ENCODE results near the gene ANKDD1B.

The ANKDD1B gene

DNA sequence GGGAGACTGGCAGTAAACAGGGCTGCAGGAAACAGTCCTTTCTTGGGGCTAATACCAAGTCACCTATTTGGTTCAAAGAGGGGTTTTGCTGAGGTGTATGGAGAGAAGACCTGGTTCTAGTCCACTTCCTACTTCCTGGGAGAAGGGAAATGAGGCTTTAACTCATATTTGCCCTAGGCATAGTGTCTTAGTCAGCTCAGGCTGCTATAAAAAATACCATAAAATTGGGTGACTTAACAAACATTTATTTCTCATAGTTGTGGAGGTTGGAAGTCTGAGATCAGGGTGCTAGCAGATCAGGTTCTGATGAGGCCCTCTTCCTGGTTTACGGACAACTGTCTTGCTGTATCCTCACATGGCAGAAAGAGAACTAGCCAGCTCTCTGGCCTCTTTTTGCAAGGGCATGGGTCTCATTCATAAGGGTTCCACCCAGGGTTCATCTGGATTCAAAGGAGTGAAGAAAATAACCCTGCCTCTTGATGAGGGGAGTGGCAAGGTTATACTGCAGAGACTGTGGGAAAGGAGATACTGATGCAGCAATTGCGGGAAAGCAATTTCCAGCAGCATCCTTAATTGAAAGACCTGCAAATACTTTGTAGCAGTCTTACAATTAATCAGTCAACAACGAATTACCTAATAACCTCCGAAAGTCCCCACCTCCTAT, 40.5 kb downstream of the ANKDD1B start:
- no peaks in the 10 kb centered on the region for H3F3A ChIP-seq (ENCODE audit: insufficient read depth)
- no peak overlapping the region for H3K4me3 ChIP-seq (ENCODE audit: insufficient read depth, low read length, poor library complexity, severe bottlenecking)
- no peaks in the 10 kb centered on the region for H3K9me2 ChIP-seq (replicated peaks; ENCODE audit: insufficient read depth, low read length)
- H3K9me3 ChIP-seq (ENCODE audit: insufficient read depth, low read length), result no peaks in the 10 kb centered on the region
- no peak overlapping the region for H2AFZ ChIP-seq (ENCODE audit: low read depth, low read length, severe bottlenecking)
- no peaks in the 10 kb centered on the region for H3K27me3 ChIP-seq (ENCODE audit: low read length)
- H3K4me2 ChIP-seq (ENCODE audit: low read depth, low read length, poor library complexity, severe bottlenecking), result no peak overlapping the region
- H4K20me1 ChIP-seq (ENCODE audit: low read depth, low read length), result no peaks in the 10 kb centered on the region
- H3K79me2 ChIP-seq (ENCODE audit: insufficient read depth, low read length), result no peaks in the 10 kb centered on the region
- no peak overlapping the region for H3K9ac ChIP-seq (ENCODE audit: low read length)
- H3K36me3 ChIP-seq (ENCODE audit: low read length), result no peaks in the 10 kb centered on the region
- no peak for TF ChIP-seq EZH2phosphoT487 (conservative IDR thresholded peaks at IDR 0.05; ENCODE audit: low read length)
- TF ChIP-seq, protein P1, sequence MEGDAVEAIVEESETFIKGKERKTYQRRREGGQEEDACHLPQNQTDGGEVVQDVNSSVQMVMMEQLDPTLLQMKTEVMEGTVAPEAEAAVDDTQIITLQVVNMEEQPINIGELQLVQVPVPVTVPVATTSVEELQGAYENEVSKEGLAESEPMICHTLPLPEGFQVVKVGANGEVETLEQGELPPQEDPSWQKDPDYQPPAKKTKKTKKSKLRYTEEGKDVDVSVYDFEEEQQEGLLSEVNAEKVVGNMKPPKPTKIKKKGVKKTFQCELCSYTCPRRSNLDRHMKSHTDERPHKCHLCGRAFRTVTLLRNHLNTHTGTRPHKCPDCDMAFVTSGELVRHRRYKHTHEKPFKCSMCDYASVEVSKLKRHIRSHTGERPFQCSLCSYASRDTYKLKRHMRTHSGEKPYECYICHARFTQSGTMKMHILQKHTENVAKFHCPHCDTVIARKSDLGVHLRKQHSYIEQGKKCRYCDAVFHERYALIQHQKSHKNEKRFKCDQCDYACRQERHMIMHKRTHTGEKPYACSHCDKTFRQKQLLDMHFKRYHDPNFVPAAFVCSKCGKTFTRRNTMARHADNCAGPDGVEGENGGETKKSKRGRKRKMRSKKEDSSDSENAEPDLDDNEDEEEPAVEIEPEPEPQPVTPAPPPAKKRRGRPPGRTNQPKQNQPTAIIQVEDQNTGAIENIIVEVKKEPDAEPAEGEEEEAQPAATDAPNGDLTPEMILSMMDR (IDR thresholded peaks at IDR 0.05; ENCODE audit: insufficient read depth, low read length, poor library complexity, severe bottlenecking), result no peak
- no peak overlapping the region for H3K27ac ChIP-seq (ENCODE audit: low read depth, low read length)

DNA sequence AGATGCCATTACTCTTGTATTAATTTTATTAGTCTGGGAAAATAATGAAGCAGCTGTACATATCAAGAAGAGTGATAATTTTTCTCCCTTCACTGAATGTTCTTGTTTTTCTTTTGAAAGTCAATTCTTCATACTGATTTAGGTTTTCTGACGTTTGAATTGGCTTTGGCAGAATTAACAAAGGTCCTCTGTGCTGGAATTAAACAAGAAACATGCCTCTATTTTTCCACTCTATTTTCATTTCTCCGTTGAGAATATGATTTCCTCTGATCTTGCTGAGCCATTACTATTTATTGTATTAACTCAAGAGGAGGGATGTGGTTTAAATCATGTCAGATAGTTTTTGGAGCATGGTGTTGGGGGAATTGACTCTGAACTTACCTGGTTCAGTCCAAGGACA, 42.3 kb downstream of the ANKDD1B start:
- no peaks in the 10 kb centered on the region for H3F3A ChIP-seq (ENCODE audit: insufficient read depth)
- no peak overlapping the region for H2AFZ ChIP-seq (ENCODE audit: low read depth, low read length, severe bottlenecking)
- H3K9me2 ChIP-seq (replicated peaks; ENCODE audit: insufficient read depth, low read length), result no peaks in the 10 kb centered on the region
- no peak for TF ChIP-seq EZH2phosphoT487 (conservative IDR thresholded peaks at IDR 0.05; ENCODE audit: low read length)
- TF ChIP-seq, protein P1 (IDR thresholded peaks at IDR 0.05; ENCODE audit: insufficient read depth, low read length, poor library complexity, severe bottlenecking), result no peak
- no peaks in the 10 kb centered on the region for H3K36me3 ChIP-seq (ENCODE audit: low read length)
- no peak overlapping the region for H3K27ac ChIP-seq (ENCODE audit: low read depth, low read length)
- H3K79me2 ChIP-seq (ENCODE audit: insufficient read depth, low read length), result no peaks in the 10 kb centered on the region
- no peak overlapping the region for H3K9ac ChIP-seq (ENCODE audit: low read length)
- no peak overlapping the region for H3K4me2 ChIP-seq (ENCODE audit: low read depth, low read length, poor library complexity, severe bottlenecking)
- H4K20me1 ChIP-seq (ENCODE audit: low read depth, low read length), result no peaks in the 10 kb centered on the region
- no peaks in the 10 kb centered on the region for H3K9me3 ChIP-seq (ENCODE audit: insufficient read depth, low read length)
- no peaks in the 10 kb centered on the region for H3K27me3 ChIP-seq (ENCODE audit: low read length)
- H3K4me3 ChIP-seq (ENCODE audit: insufficient read depth, low read length, poor library complexity, severe bottlenecking), result no peak overlapping the region

DNA sequence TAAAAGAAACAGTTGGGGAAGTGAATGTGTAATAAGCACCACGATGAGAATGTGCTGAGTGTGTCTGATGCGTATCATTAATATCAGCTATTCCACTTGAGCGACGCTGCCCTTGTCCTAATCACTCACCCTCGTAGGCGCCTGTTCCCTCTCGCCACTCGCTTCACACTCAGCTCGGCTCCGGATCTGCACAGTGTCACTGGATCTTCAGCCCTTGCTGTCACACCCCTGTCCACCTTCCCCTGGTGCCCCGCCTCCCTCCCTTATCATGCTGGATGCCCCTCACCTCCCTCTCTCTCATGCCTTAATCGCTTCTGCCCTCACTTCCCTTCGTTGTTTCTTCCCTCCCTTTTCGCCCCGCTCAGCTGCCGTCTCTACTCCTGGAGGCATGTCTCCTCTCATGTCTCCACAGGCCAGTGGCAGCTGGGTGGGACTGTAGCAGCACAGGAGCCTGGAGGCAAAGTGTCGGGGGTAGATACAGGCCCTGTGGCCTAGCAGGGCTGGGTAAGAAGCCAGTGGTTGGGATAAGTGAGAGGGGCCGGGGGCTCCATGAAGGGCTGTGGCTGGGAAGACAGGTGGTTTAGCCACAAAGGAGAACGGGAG, 43.5 kb downstream of the ANKDD1B start:
- no peak overlapping the region for H3K4me3 ChIP-seq (ENCODE audit: insufficient read depth, low read length, poor library complexity, severe bottlenecking)
- H3K27ac ChIP-seq (ENCODE audit: low read depth, low read length), result no peak overlapping the region
- H3K9me3 ChIP-seq (ENCODE audit: insufficient read depth, low read length), result no peaks in the 10 kb centered on the region
- no peaks in the 10 kb centered on the region for H4K20me1 ChIP-seq (ENCODE audit: low read depth, low read length)
- H3K27me3 ChIP-seq (ENCODE audit: low read length), result no peaks in the 10 kb centered on the region
- no peaks in the 10 kb centered on the region for H3K9me2 ChIP-seq (replicated peaks; ENCODE audit: insufficient read depth, low read length)
- no peaks in the 10 kb centered on the region for H3F3A ChIP-seq (ENCODE audit: insufficient read depth)
- H3K79me2 ChIP-seq (ENCODE audit: insufficient read depth, low read length), result no peaks in the 10 kb centered on the region
- H3K4me2 ChIP-seq (ENCODE audit: low read depth, low read length, poor library complexity, severe bottlenecking), result no peak overlapping the region
- H2AFZ ChIP-seq (ENCODE audit: low read depth, low read length, severe bottlenecking), result no peak overlapping the region
- TF ChIP-seq EZH2phosphoT487 (conservative IDR thresholded peaks at IDR 0.05; ENCODE audit: low read length), result no peak
- TF ChIP-seq, protein P1 (IDR thresholded peaks at IDR 0.05; ENCODE audit: insufficient read depth, low read length, poor library complexity, severe bottlenecking), result no peak
- no peaks in the 10 kb centered on the region for H3K36me3 ChIP-seq (ENCODE audit: low read length)
- no peak overlapping the region for H3K9ac ChIP-seq (ENCODE audit: low read length)

Measured in SU-DHL-6 (cell line).